OCI-LY7 (cell line): ENCODE results near the gene ADAMTS13. TPM values are rescaled to one million over a fixed set of nuclear protein-coding genes. Genes with fewer than 3 reads are reported as not detected.

Experiments used
- BruUV-seq: library from RNA; stranded (reverse); fragments of 400-500 nt; replicated peaks from 2 replicates; lab custom pipeline; 2021; lab: Mats Ljungman, UMichigan
- CTCF ChIA-PET: fragments of 300-600 bp; sonication (Branson Sonifier 250); formaldehyde crosslinking; loops from one replicate; lab custom pipeline; 2022; ENCODE audit warnings: antibody characterized with exemption; ENCODE audit not compliant: unreplicated experiment; lab: Charles Lee
- POLR2A ChIA-PET: fragments of 300-600 bp; sonication (Branson Sonifier 250); formaldehyde crosslinking; loops from one replicate; lab custom pipeline; 2022; ENCODE audit warnings: antibody characterized with exemption; lab: Charles Lee
- DNase-seq: peaks from one replicate; pipeline ENCODE4 v3.0.0-alpha.2; 2015; ENCODE audit warnings: low spot score
- H2AFZ ChIP-seq: fragments of 200-600 bp; sonication (generic), shearing (Covaris generic); 2 replicates; pipeline ENCODE4 v1.6.1; 2014; ENCODE audit warnings: mild to moderate bottlenecking, antibody characterized with exemption, low read length, moderate library complexity
- H3K27ac ChIP-seq: fragments of 200-600 bp; sonication (generic); 2 replicates; pipeline ENCODE4 v1.5.1; 2014; ENCODE audit warnings: mixed run types, low read depth, mild to moderate bottlenecking, moderate library complexity, low read length, inconsistent platforms; ENCODE audit not compliant: poor library complexity, severe bottlenecking
- H3K36me3 ChIP-seq: fragments of 200-600 bp; sonication (generic); 2 replicates; pipeline ENCODE4 v1.6.1; 2014; ENCODE audit warnings: mild to moderate bottlenecking, antibody characterized with exemption, low read length, moderate library complexity, mixed read lengths; ENCODE audit not compliant: insufficient read depth
- H3K4me1 ChIP-seq: fragments of 200-600 bp; sonication (generic); 2 replicates; pipeline ENCODE4 v1.5.1; 2014; ENCODE audit warnings: mild to moderate bottlenecking, low read length; ENCODE audit not compliant: insufficient read depth, poor library complexity, severe bottlenecking
- H3K4me2 ChIP-seq: fragments of 200-600 bp; sonication (generic); 2 replicates; pipeline ENCODE4 v1.6.1; 2014; ENCODE audit warnings: mild to moderate bottlenecking, low read length
- H3K4me3 ChIP-seq: fragments of 200-600 bp; sonication (generic); 2 replicates; pipeline ENCODE4 v1.5.1; 2014; ENCODE audit warnings: mild to moderate bottlenecking, low read depth, low read length; ENCODE audit not compliant: poor library complexity, severe bottlenecking
- H3K79me2 ChIP-seq: fragments of 200-600 bp; sonication (generic); 2 replicates; pipeline ENCODE4 v1.6.1; 2016; ENCODE audit warnings: low read depth, mild to moderate bottlenecking, low read length, moderate library complexity, mixed read lengths; ENCODE audit not compliant: insufficient read depth
- H3K9me2 ChIP-seq: fragments of 200-600 bp; sonication (generic); 2 replicates; pipeline ENCODE4 v1.6.1; 2016; ENCODE audit warnings: mild to moderate bottlenecking, low read length, mixed read lengths; ENCODE audit not compliant: insufficient read depth
- H3K9me3 ChIP-seq: fragments of 200-600 bp; sonication (generic); 2 replicates; pipeline ENCODE4 v1.6.1; 2014; ENCODE audit warnings: mild to moderate bottlenecking, mixed run types, low read length, mixed read lengths
- H4K20me1 ChIP-seq: fragments of 200-600 bp; sonication (generic); 2 replicates; pipeline ENCODE4 v1.6.1; 2014; ENCODE audit warnings: mild to moderate bottlenecking, antibody characterized with exemption, low read length, moderate library complexity, mixed read lengths; ENCODE audit not compliant: insufficient read depth
- EZH2phosphoT487 ChIP-seq: fragments of 200-600 bp; sonication (generic); IDR thresholded peaks from 2 replicates; pipeline ENCODE4 v1.6.1; 2018; ENCODE audit warnings: low read depth, borderline replicate concordance, mild to moderate bottlenecking, mixed run types, antibody characterized with exemption, low read length, moderate library complexity, mixed read lengths
- intact Hi-C: fragments of 100-400 bp; cut with micrococcal nuclease; formaldehyde crosslinking; loops from one replicate; pipeline ENCODE4 v1.10.0; 2022; ENCODE audit not compliant: unreplicated experiment
- total RNA-seq, 2 experiments: library from RNA; depleted of rRNA in 1 of 2; stranded (reverse); fragments of >200 nt in 1 of 2; shearing (Covaris generic) in 1 of 2; gene quantifications; 2 replicates each; pipeline ENCODE4 v1.2.3, GENCODE V29; 2014 to 2022
- TF ChIP-seq, protein P1 (sequence below): fragments of 200-600 bp; sonication (generic); conservative IDR thresholded peaks from 2 replicates; pipeline ENCODE4 v1.5.1; 2014; ENCODE audit warnings: mild to moderate bottlenecking, antibody characterized with exemption, low read length, moderate library complexity, mixed read lengths

Gene ADAMTS13
- total RNA-seq, 2 experiments from 2014 or later: 6.2 to 18.1 TPM

- H3K4me3 ChIP-seq: no peak overlapping the region
- no peaks in the 10 kb centered on the region; the same call in 1 of the 2 replicates for H4K20me1 ChIP-seq
- peaks cover 15% of the 10 kb centered on the region for H3K4me1 ChIP-seq
- H3K9me2 ChIP-seq: no peaks in the 10 kb centered on the region
- intact Hi-C loops: no loop called here
- no TSS peak for BruUV-seq
- peaks cover 19% of the 10 kb centered on the region; the same call in 1 of the 2 replicates for H3K79me2 ChIP-seq
- no peaks in the 10 kb centered on the region for H3K9me3 ChIP-seq
- TF ChIP-seq, protein P1, sequence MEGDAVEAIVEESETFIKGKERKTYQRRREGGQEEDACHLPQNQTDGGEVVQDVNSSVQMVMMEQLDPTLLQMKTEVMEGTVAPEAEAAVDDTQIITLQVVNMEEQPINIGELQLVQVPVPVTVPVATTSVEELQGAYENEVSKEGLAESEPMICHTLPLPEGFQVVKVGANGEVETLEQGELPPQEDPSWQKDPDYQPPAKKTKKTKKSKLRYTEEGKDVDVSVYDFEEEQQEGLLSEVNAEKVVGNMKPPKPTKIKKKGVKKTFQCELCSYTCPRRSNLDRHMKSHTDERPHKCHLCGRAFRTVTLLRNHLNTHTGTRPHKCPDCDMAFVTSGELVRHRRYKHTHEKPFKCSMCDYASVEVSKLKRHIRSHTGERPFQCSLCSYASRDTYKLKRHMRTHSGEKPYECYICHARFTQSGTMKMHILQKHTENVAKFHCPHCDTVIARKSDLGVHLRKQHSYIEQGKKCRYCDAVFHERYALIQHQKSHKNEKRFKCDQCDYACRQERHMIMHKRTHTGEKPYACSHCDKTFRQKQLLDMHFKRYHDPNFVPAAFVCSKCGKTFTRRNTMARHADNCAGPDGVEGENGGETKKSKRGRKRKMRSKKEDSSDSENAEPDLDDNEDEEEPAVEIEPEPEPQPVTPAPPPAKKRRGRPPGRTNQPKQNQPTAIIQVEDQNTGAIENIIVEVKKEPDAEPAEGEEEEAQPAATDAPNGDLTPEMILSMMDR: no peak
- no peak for TF ChIP-seq EZH2phosphoT487
- DNase-seq: no peak
- CTCF ChIA-PET: no interaction called here
- no peak overlapping the region for H2AFZ ChIP-seq
- H3K36me3 ChIP-seq: peaks cover 66% of the 10 kb centered on the region
- H3K4me2 ChIP-seq: no peak overlapping the region
- POLR2A ChIA-PET: no interaction called here
- H3K27ac ChIP-seq: no peak overlapping the region
Observed at GRCh38 chr9:133472753-133473378, 50.7 kb downstream of the ADAMTS13 start.

DNA sequence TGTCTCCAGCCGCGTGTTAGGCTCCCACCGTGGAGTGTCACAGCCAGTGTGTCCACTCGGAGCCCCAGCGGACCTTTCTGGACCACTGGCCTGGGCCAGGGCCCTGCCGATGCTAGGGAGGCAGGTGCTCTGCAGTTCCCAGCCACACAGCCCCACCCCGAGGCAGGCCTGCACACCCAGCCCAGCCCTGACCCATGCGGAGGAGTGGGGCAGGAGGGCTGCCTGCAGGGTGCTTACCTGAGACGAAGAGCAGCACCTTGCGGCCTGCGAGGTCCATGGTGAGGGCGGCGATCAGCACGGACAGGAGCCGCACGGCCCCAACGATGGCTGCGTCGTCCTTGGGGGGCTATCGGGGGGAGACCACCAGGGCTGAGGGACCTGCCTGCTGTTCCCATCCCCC lies 51.6 kb downstream of the ADAMTS13 start:
- intact Hi-C loops: no loop called here
- TF ChIP-seq, protein P1: no peak
- TF ChIP-seq EZH2phosphoT487: no peak
- BruUV-seq: no TSS peak
- Histone ChIP-seq H3K9me3 (no peaks in the 10 kb centered on the region), H3K27ac (no peak overlapping the region), H4K20me1 (no peaks in the 10 kb centered on the region; the same call in 1 of the 2 replicates), H3K9me2 (no peaks in the 10 kb centered on the region), H3K4me1 (peaks cover 15% of the 10 kb centered on the region), H3K4me2 (no peak overlapping the region), H2AFZ (no peak overlapping the region), H3K36me3 (peaks cover 66% of the 10 kb centered on the region), H3K4me3 (no peak overlapping the region), H3K79me2 (peaks cover 27% of the 10 kb centered on the region; the same call in 1 of the 2 replicates)
- DNase-seq: no peak
- ChIA-PET POLR2A (no interaction called here), CTCF (no interaction called here)

DNA sequence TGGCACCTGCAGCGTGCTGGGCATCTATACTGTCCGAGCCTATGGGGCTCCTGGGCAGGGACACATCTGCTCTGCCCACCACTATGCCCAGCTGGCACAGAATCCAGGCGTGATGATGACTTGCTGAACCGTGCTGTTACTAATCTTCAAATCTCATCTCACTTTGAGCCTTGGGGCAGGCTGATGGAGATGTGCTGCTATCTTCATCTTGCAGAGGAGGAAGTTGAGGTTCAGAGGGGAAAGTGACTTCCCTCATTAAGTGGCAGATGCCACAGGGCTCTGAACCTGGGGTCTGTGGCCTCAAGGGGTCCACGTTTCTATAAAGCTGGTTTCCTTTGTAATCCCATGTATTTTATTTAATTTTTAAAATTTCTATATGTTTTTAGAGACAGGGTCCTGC lies 52.0 kb downstream of the ADAMTS13 start:
- ChIA-PET CTCF (no interaction called here), POLR2A (interaction anchor here (1.0 kb wide), 1 partner anchor 12 kb away, joined by 3 read pairs; no protein-coding TSS in a partner anchor)
- intact Hi-C loops: no loop called here

More for the DNA sequence above, 52.0 kb downstream of the ADAMTS13 start:
- DNase-seq: no peak
- no peak overlapping the region for H3K4me3 ChIP-seq
- H3K4me1 ChIP-seq: peaks cover 15% of the 10 kb centered on the region
- no peak overlapping the region for H2AFZ ChIP-seq
- no TSS peak for BruUV-seq
- H3K36me3 ChIP-seq: peaks cover 66% of the 10 kb centered on the region
- H3K4me2 ChIP-seq: no peak overlapping the region
- H3K79me2 ChIP-seq: peaks cover 28% of the 10 kb centered on the region; the same call in 1 of the 2 replicates
- no peaks in the 10 kb centered on the region; the same call in 1 of the 2 replicates for H4K20me1 ChIP-seq
- H3K27ac ChIP-seq: no peak overlapping the region
- TF ChIP-seq, protein P1: no peak
- TF ChIP-seq EZH2phosphoT487: no peak
- H3K9me2 ChIP-seq: no peaks in the 10 kb centered on the region
- no peaks in the 10 kb centered on the region for H3K9me3 ChIP-seq
